SU-DHL-6 (cell line): ENCODE measurements around the gene LRRC4C.

Experiments used
- CTCF ChIP-seq: fragments of 200-600 bp; sonication (generic); IDR thresholded peaks from one replicate; pipeline ENCODE4 v1.5.1; 2017; ENCODE audit warnings: antibody characterized with exemption, mild to moderate bottlenecking, low read length, moderate library complexity; ENCODE audit not compliant: insufficient read depth, poor library complexity, severe bottlenecking
- EZH2phosphoT487 ChIP-seq: fragments of 200-600 bp; sonication (generic), shearing (Covaris generic); conservative IDR thresholded peaks from 2 replicates; pipeline ENCODE4 v1.6.1; 2018; ENCODE audit warnings: mild to moderate bottlenecking, antibody characterized with exemption, low read length, moderate library complexity, mixed read lengths

GRCh38 chr11:40370821-40371616, 1088.4 kb downstream of the LRRC4C start:
- TF ChIP-seq CTCF: no peak
- TF ChIP-seq EZH2phosphoT487: no peak
